Breast epithelium (tissue), 3 donors: ENCODE measurements around the gene INPP5K.

ENCODE experiments used
- POLR2A ChIP-seq: fragments of 450-650 bp; IDR thresholded peaks from one replicate; pipeline ENCODE4 v1.6.1; 2016; ENCODE audit warnings: antibody characterized with exemption, mild to moderate bottlenecking, moderate library complexity
- POLR2AphosphoS5 ChIP-seq, 3 donors: sonication (generic); formaldehyde crosslinking; IDR thresholded peaks; one replicate each; pipeline ENCODE4 v1.6.1; 2017; ENCODE audit warnings: antibody characterized with exemption in 3 of 3
- TF ChIP-seq, protein P1 (sequence below), 3 donors: fragments of 450-650 bp; IDR thresholded peaks; one replicate each; pipeline ENCODE4 v1.5.1; 2016 to 2017; ENCODE audit warnings: antibody characterized with exemption in 3 of 3, mild to moderate bottlenecking in 3 of 3, moderate library complexity in 3 of 3

DNA sequence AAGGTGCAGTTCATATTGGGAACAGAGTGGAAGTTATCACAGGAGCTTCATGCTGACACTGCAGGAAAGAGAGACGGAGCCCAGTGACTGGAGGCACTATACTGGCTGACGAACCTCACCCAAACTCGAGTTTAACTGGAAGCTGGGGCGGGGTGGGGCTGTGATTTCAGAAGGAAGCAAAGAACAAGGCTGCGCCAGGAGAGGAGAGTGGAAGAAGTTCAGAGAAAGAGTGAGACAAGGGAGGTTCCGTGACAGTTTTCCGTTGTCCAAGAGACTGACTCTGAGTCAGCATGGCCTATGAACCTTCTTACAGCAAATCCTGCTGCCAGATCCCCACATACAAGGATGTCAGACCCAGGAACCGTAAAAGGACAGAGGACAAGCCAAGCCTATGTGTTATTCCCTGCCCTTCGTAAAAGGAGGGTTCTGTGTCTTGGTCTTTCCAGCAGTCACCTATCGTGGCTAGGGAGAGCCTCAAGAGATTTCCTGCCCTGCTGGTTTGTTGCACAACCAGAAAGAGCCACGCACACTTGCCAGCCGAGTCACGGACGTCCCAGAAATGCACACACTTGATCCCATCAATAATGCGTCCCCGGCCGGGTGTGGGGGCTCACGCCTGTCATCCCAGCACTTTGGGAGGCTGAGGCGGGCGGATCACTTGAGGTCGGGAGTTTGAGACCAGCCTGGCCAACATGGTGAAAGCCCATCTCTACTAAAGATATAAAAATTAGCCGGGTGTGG is 41.1 kb upstream of the INPP5K start:
- TF ChIP-seq, protein P1, sequence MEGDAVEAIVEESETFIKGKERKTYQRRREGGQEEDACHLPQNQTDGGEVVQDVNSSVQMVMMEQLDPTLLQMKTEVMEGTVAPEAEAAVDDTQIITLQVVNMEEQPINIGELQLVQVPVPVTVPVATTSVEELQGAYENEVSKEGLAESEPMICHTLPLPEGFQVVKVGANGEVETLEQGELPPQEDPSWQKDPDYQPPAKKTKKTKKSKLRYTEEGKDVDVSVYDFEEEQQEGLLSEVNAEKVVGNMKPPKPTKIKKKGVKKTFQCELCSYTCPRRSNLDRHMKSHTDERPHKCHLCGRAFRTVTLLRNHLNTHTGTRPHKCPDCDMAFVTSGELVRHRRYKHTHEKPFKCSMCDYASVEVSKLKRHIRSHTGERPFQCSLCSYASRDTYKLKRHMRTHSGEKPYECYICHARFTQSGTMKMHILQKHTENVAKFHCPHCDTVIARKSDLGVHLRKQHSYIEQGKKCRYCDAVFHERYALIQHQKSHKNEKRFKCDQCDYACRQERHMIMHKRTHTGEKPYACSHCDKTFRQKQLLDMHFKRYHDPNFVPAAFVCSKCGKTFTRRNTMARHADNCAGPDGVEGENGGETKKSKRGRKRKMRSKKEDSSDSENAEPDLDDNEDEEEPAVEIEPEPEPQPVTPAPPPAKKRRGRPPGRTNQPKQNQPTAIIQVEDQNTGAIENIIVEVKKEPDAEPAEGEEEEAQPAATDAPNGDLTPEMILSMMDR (IDR thresholded peaks at IDR 0.05) = no peak
- TF ChIP-seq POLR2A (no peak), POLR2AphosphoS5 (IDR thresholded peaks at IDR 0.05) (no peak)
